ENCODE measurements around the gene GPR161.

DNA sequence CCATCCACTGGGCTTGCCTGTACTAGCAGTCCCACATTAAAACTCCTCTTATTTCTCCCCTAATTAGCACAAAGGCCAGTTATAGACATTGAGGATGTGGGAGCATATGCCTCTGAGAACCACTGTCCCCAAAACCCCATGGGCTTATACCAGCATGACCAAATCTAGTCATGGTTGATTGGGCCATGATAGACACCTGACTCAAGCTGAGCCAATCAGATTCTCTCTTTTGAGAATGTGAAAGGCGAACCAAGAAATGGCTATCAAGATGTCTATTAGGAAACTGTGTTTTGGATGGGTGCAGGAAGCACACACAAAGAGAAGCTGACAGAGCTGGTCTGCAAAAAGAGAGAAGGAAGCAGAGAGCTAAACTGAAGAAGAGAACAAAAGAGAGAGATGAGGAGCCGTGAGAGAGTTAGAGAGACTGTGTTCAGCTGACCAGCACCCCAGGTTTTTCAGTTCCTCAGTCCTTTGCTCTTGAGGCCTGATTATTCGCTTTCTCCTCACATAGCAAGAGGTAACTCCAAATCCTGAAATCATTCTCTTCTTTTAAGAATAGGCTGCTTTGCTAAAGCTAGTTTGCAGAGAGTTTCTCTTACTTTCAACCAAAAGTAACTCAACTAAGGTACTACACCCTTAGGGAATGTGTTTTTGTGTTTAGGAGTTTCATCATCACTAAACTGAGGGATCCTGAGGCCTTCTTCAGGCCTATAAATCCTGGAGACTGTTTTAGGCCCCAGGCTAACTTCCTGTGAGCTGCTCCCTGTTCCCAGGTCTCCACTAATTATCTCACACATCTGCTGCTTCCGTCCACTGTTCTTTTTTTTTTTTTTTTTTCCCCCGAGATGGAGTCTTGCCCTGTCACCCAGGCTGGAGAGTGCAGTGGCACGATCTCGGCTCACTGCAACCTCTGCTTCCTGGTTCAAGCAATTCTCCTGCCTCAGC is 34.1 kb upstream of the GPR161 start:
- TF ChIP-seq, protein P1, sequence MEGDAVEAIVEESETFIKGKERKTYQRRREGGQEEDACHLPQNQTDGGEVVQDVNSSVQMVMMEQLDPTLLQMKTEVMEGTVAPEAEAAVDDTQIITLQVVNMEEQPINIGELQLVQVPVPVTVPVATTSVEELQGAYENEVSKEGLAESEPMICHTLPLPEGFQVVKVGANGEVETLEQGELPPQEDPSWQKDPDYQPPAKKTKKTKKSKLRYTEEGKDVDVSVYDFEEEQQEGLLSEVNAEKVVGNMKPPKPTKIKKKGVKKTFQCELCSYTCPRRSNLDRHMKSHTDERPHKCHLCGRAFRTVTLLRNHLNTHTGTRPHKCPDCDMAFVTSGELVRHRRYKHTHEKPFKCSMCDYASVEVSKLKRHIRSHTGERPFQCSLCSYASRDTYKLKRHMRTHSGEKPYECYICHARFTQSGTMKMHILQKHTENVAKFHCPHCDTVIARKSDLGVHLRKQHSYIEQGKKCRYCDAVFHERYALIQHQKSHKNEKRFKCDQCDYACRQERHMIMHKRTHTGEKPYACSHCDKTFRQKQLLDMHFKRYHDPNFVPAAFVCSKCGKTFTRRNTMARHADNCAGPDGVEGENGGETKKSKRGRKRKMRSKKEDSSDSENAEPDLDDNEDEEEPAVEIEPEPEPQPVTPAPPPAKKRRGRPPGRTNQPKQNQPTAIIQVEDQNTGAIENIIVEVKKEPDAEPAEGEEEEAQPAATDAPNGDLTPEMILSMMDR (IDR thresholded peaks at IDR 0.05), result no peak
- no peak for TF ChIP-seq POLR2A (IDR thresholded peaks at IDR 0.05)
- no peak for TF ChIP-seq POLR2AphosphoS5 (IDR thresholded peaks at IDR 0.05)
- no peak for TF ChIP-seq EP300 (IDR thresholded peaks at IDR 0.05)
